Activated CD8-positive, alpha-beta T cell treated with anti-CD3 and anti-CD28 coated beads for 36 hours (primary cell): ENCODE measurements around the gene MBNL1. TPM values are rescaled to one million over a fixed set of nuclear protein-coding genes. Genes with fewer than 3 reads are reported as not detected.

ENCODE experiments used
- ATAC-seq: fragments of 200-7000 bp; cut with Tn5 transposase; one replicate; pipeline ENCODE4 v1.10.0; 2021; ENCODE audit warnings: mild to moderate bottlenecking, moderate library complexity
- CTCF ChIA-PET: fragments of 350-600 bp; sonication (Branson Sonifier 250); formaldehyde crosslinking; loops from one replicate; lab custom pipeline; 2021; ENCODE audit warnings: antibody characterized with exemption; lab: Charles Lee
- POLR2A ChIA-PET: fragments of 350-600 bp; sonication (Branson Sonifier 250); formaldehyde crosslinking; loops from one replicate; lab custom pipeline; 2021; ENCODE audit warnings: antibody characterized with exemption; lab: Charles Lee
- DNase-seq: peaks from one replicate; pipeline ENCODE4 v3.0.0-alpha.2; 2020
- H3K27ac Mint-ChIP-seq: one replicate; pipeline ENCODE4 v1.8.0; 2021; ENCODE audit warnings: mild to moderate bottlenecking, mixed read lengths
- H3K27me3 Mint-ChIP-seq: one replicate; pipeline ENCODE4 v1.8.0; 2021; ENCODE audit warnings: mixed read lengths
- H3K36me3 Mint-ChIP-seq: one replicate; pipeline ENCODE4 v1.8.0; 2021; ENCODE audit warnings: low read depth, mixed read lengths
- H3K4me1 Mint-ChIP-seq: one replicate; pipeline ENCODE4 v1.8.0; 2021; ENCODE audit warnings: low read depth, mixed read lengths
- H3K4me3 Mint-ChIP-seq: one replicate; pipeline ENCODE4 v1.8.0; 2021; ENCODE audit warnings: mild to moderate bottlenecking, moderate library complexity, mixed read lengths
- H3K9me3 Mint-ChIP-seq: one replicate; pipeline ENCODE4 v1.8.0; 2021; ENCODE audit warnings: mixed read lengths
- CTCF ChIP-seq: fragments of 200-600 bp; IDR thresholded peaks from one replicate; pipeline ENCODE4 v1.8.0; 2022; ENCODE audit warnings: antibody characterized with exemption, mild to moderate bottlenecking
- intact Hi-C: fragments of 100-400 bp; cut with micrococcal nuclease; formaldehyde crosslinking; loops from one replicate; pipeline ENCODE4 v1.10.0; 2022
- total RNA-seq, 2 experiments: library from RNA; stranded (reverse); gene quantifications; one replicate each; pipeline ENCODE4 v1.2.3, GENCODE V29; 2021

The MBNL1 gene
- total RNA-seq, 2 experiments from 2014 or later, result 341 to 360 TPM

GRCh38 chr3:152260529-152260928 lies 8.2 kb upstream of the MBNL1 start:
- no peak for DNase-seq
- no peak for ATAC-seq
- no peak for TF ChIP-seq CTCF
- peak overlapping the region; percentile 3 for H3K4me3 Mint-ChIP-seq
- peaks cover 5% of the 10 kb centered on the region for H3K9me3 Mint-ChIP-seq
- H3K27me3 Mint-ChIP-seq, result no peaks in the 10 kb centered on the region
- peaks cover 80% of the 10 kb centered on the region for H3K4me1 Mint-ChIP-seq
- H3K36me3 Mint-ChIP-seq, result peaks cover 20% of the 10 kb centered on the region
- H3K27ac Mint-ChIP-seq, result peak overlapping the region; percentile 72
- intact Hi-C loops, result no loop called here
- ChIA-PET POLR2A (interaction anchor here (1.6 to 5.6 kb wide), 2 partner anchors 8 to 15 kb away, joined by 4 to 81 read pairs; partner anchors contain the start of gene MBNL1), CTCF (interaction anchor here (1.0 kb wide), 1 partner anchor 13 kb away, joined by 4 read pairs; no protein-coding TSS in a partner anchor)

GRCh38 chr3:152261329-152261728 lies 7.4 kb upstream of the MBNL1 start:
- no peak for TF ChIP-seq CTCF
- H3K4me1 Mint-ChIP-seq, result peaks cover 78% of the 10 kb centered on the region
- ATAC-seq, result no peak
- peaks cover 20% of the 10 kb centered on the region for H3K36me3 Mint-ChIP-seq
- peaks cover 5% of the 10 kb centered on the region for H3K9me3 Mint-ChIP-seq
- ChIA-PET POLR2A (interaction anchor here (0.9 to 1.6 kb wide), 3 partner anchors 8 to 16 kb away, joined by 3 to 4 read pairs (median 4); no protein-coding TSS in a partner anchor), CTCF (interaction anchor here (1.6 kb wide), 1 partner anchor 78 kb away, joined by 5 read pairs; no protein-coding TSS in a partner anchor)
- H3K27me3 Mint-ChIP-seq, result no peaks in the 10 kb centered on the region
- intact Hi-C loops, result no loop called here
- no peak overlapping the region for H3K4me3 Mint-ChIP-seq
- no peak for DNase-seq
- H3K27ac Mint-ChIP-seq, result no peak overlapping the region

- ChIA-PET CTCF (no interaction called here), POLR2A (interaction anchor here (0.6 to 1.3 kb wide), 3 partner anchors 59 to 1064 kb away, joined by 3 read pairs; no protein-coding TSS in a partner anchor)
- DNase-seq, result no peak
- H3K36me3 Mint-ChIP-seq, result peaks cover 23% of the 10 kb centered on the region
- no peak overlapping the region for H3K4me3 Mint-ChIP-seq
- no peak for ATAC-seq
- H3K27ac Mint-ChIP-seq, result peak overlapping the region; percentile 71
- peaks cover 74% of the 10 kb centered on the region for H3K4me1 Mint-ChIP-seq
- peaks cover 5% of the 10 kb centered on the region for H3K9me3 Mint-ChIP-seq
- intact Hi-C loops, result no loop called here
- no peaks in the 10 kb centered on the region for H3K27me3 Mint-ChIP-seq
- no peak for TF ChIP-seq CTCF
These were observed 5.0 kb upstream of the MBNL1 start for GRCh38 chr3:152263711-152264110.

DNA sequence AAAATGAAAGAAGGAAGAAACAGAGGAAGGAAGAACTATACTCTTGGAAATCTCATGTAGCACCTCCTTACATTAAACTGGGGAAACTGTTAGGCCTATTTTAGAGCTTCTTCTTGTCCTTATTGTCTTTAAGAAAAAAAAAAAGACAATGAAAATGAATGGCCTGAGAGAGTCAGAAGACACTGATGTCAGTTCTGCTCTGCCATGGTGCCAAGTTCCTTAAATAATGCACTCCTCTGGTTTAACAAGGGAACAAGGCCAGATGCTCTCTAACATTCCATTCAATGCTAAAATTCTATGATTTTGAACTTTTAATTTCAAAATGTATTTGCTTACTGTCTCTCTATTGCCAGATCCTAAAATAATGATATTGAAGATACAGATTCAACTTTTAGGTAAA lies 4.4 kb upstream of the MBNL1 start:
- H3K27ac Mint-ChIP-seq, result peak overlapping the region; percentile 71
- ChIA-PET POLR2A (interaction anchor here (1.0 kb wide), 1 partner anchor 75 kb away, joined by 3 read pairs; no protein-coding TSS in a partner anchor), CTCF (no interaction called here)
- peaks cover 5% of the 10 kb centered on the region for H3K9me3 Mint-ChIP-seq
- ATAC-seq (no peak), DNase-seq (no peak)
- intact Hi-C loops, result no loop called here
- H3K4me1 Mint-ChIP-seq, result peaks cover 70% of the 10 kb centered on the region
- peak overlapping the region; percentile 4 for H3K4me3 Mint-ChIP-seq
- no peak for TF ChIP-seq CTCF
- H3K36me3 Mint-ChIP-seq, result peaks cover 26% of the 10 kb centered on the region
- H3K27me3 Mint-ChIP-seq, result no peaks in the 10 kb centered on the region

DNA sequence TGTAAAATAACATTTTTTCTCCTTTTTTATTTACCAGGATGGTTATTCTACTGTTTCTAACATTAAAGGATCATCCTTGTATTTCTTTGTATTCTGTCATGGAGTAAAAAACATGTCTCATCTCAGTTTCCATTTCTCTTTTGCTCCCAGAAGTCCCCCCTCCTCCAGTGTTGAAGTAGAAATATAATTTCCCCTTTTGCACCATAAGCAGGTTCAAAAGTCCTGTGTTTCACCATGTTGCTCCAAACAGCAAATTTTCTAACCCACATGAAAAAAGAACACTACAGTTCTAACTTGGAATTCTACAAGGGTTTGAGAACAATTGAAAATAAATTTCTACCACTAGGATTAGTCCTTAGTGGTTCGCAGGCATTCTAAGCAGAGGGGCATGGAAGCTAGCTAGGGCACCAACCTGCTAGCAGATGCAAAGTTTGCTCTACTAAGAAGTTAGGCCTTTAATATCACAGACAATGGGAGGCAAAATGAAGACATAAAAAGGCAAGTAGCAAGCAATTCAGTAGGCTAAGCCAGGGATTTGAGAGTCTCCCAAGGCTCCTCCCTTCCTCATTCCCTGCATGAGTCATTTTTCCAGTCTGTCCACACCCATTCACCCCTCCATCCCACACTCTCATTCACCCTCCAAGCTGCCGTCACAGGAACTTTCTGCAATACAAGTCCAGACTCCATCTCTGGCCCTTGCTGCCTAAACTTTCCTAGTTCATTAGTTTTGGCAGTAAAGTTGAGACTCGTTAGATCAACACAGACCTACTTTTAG lies 2.3 kb upstream of the MBNL1 start:
- H3K9me3 Mint-ChIP-seq, result peaks cover 5% of the 10 kb centered on the region
- DNase-seq (no peak), ATAC-seq (no peak)
- peak overlapping the region; percentile 97 for H3K27ac Mint-ChIP-seq
- peaks cover 52% of the 10 kb centered on the region for H3K4me1 Mint-ChIP-seq
- H3K36me3 Mint-ChIP-seq, result peaks cover 38% of the 10 kb centered on the region
- TF ChIP-seq CTCF, result no peak
- no peaks in the 10 kb centered on the region for H3K27me3 Mint-ChIP-seq
- POLR2A ChIA-PET, result interaction anchor here (4.8 to 8.1 kb wide), 2 partner anchors 8 to 21 kb away, joined by 81 to 159 read pairs; no protein-coding TSS in a partner anchor
- peak overlapping the region; percentile 82 for H3K4me3 Mint-ChIP-seq
- intact Hi-C loops, result no loop called here
- CTCF ChIA-PET, result interaction anchor here (0.9 kb wide), 1 partner anchor 23 kb away, joined by 3 read pairs; no protein-coding TSS in a partner anchor
